Mesenchymal stem cell (in vitro differentiated cells and primary cell): ENCODE measurements around the gene VEGFA.

Experiments used
- DNase-seq: peaks from one replicate; pipeline ENCODE4 v3.0.0-alpha.2; 2013
- H2AFZ ChIP-seq: one replicate; pipeline ENCODE4 v1.6.1; 2013; ENCODE audit warnings: low read depth, mild to moderate bottlenecking, control low read depth, inconsistent platforms, low read length, moderate library complexity
- H2AK5ac ChIP-seq: 2 replicates; pipeline ENCODE4 v1.6.1; 2013; ENCODE audit warnings: low read length, moderate library complexity, mild to moderate bottlenecking, inconsistent platforms; ENCODE audit not compliant: severe bottlenecking
- H2BK120ac ChIP-seq: one replicate; pipeline ENCODE4 v1.6.1; 2013; ENCODE audit warnings: low read depth, mild to moderate bottlenecking, inconsistent platforms, low read length, moderate library complexity
- H2BK12ac ChIP-seq, 2 experiments: one replicate each; pipeline ENCODE4 v1.6.1; 2013; ENCODE audit warnings: inconsistent platforms in 2 of 2, low read length in 2 of 2, mild to moderate bottlenecking in 2 of 2, moderate library complexity in 2 of 2, control low read depth in 1 of 2
- H2BK15ac ChIP-seq: one replicate; pipeline ENCODE4 v1.6.1; 2013; ENCODE audit warnings: mild to moderate bottlenecking, low read depth, inconsistent platforms; ENCODE audit not compliant: poor library complexity, severe bottlenecking
- H2BK5ac ChIP-seq: 2 replicates; pipeline ENCODE4 v1.6.1; 2013; ENCODE audit warnings: low read depth, mild to moderate bottlenecking, low read length, control low read depth, inconsistent platforms; ENCODE audit not compliant: poor library complexity, severe bottlenecking
- H3K14ac ChIP-seq, 2 experiments: one replicate each; pipeline ENCODE4 v1.6.1; 2013; ENCODE audit warnings: inconsistent platforms in 2 of 2, low read length in 2 of 2, control low read depth in 1 of 2, mild to moderate bottlenecking in 1 of 2, moderate library complexity in 1 of 2
- H3K18ac ChIP-seq, 2 experiments: one replicate each; pipeline ENCODE4 v1.6.1; 2013; ENCODE audit warnings: inconsistent platforms in 2 of 2, low read length in 2 of 2, control low read depth in 1 of 2, low read depth in 1 of 2, mild to moderate bottlenecking in 1 of 2
- H3K23ac ChIP-seq, 2 experiments: one replicate each; pipeline ENCODE4 v1.6.1; 2013; ENCODE audit warnings: inconsistent platforms in 2 of 2, low read length in 2 of 2, mild to moderate bottlenecking in 2 of 2, moderate library complexity in 2 of 2, control low read depth in 1 of 2
- H3K27ac ChIP-seq: 2 replicates; pipeline ENCODE4 v1.5.1; 2013; ENCODE audit warnings: mild to moderate bottlenecking, moderate library complexity, low read length, control low read depth, inconsistent platforms; ENCODE audit not compliant: poor library complexity, severe bottlenecking
- H3K27me3 ChIP-seq, 2 experiments: 2 replicates each; pipeline versions ENCODE4 v1.6.1 to v1.7.0; 2013; ENCODE audit warnings: low read length in 2 of 2, mild to moderate bottlenecking in 2 of 2, moderate library complexity in 2 of 2, control low read depth in 1 of 2, inconsistent platforms in 1 of 2; ENCODE audit not compliant: control insufficient read depth in 1 of 2, insufficient read depth in 1 of 2
- H3K36me3 ChIP-seq, 2 experiments: 2 replicates each; pipeline versions ENCODE4 v1.6.1 to v1.7.0; 2013; ENCODE audit warnings: low read length in 2 of 2, control low read depth in 1 of 2, inconsistent platforms in 1 of 2, low read depth in 1 of 2, mild to moderate bottlenecking in 1 of 2; ENCODE audit not compliant: insufficient read depth in 2 of 2, control insufficient read depth in 1 of 2
- H3K4ac ChIP-seq, 2 experiments: one replicate each; pipeline ENCODE4 v1.6.1; 2013; ENCODE audit warnings: inconsistent platforms in 2 of 2, low read length in 2 of 2, mild to moderate bottlenecking in 2 of 2, moderate library complexity in 2 of 2, control low read depth in 1 of 2, low read depth in 1 of 2
- H3K4me1 ChIP-seq: 2 replicates; pipeline ENCODE4 v1.6.1; 2013; ENCODE audit warnings: low read depth, low read length, control low read depth; ENCODE audit not compliant: control insufficient read depth, insufficient read depth
- H3K4me2 ChIP-seq: 2 replicates; pipeline ENCODE4 v1.6.1; 2013; ENCODE audit warnings: low read length, mild to moderate bottlenecking, inconsistent platforms; ENCODE audit not compliant: poor library complexity, severe bottlenecking
- H3K4me3 ChIP-seq, 2 experiments: 2 replicates each; pipeline versions ENCODE4 v1.5.1 to v1.7.0; 2013; ENCODE audit warnings: low read length in 2 of 2, mild to moderate bottlenecking in 2 of 2, control low read depth in 1 of 2, low read depth in 1 of 2; ENCODE audit not compliant: insufficient read depth in 1 of 2
- H3K79me1 ChIP-seq: replicated peaks from 2 replicates; pipeline ENCODE4 v1.6.1; 2013; ENCODE audit warnings: mild to moderate bottlenecking, control low read depth, low read length, inconsistent platforms; ENCODE audit not compliant: poor library complexity, severe bottlenecking
- H3K9ac ChIP-seq: 2 replicates; pipeline ENCODE4 v1.7.0; 2013; ENCODE audit warnings: mild to moderate bottlenecking, low read length, moderate library complexity
- H3K9me3 ChIP-seq: 2 replicates; pipeline ENCODE4 v1.7.0; 2013; ENCODE audit warnings: mild to moderate bottlenecking, low read length; ENCODE audit not compliant: control insufficient read depth
- H4K8ac ChIP-seq: one replicate; pipeline ENCODE4 v1.6.1; 2013; ENCODE audit warnings: inconsistent platforms, mild to moderate bottlenecking, low read length, moderate library complexity
- H4K91ac ChIP-seq: one replicate; pipeline ENCODE4 v1.6.1; 2013; ENCODE audit warnings: mild to moderate bottlenecking, low read length, inconsistent platforms
- WGBS: methylation state at CpG from one replicate; pipeline ENCODE4 v1.1.7; 2013; ENCODE audit warnings: mixed read lengths; 5-methylcytosine and 5-hydroxymethylcytosine counted together

The VEGFA gene

DNA sequence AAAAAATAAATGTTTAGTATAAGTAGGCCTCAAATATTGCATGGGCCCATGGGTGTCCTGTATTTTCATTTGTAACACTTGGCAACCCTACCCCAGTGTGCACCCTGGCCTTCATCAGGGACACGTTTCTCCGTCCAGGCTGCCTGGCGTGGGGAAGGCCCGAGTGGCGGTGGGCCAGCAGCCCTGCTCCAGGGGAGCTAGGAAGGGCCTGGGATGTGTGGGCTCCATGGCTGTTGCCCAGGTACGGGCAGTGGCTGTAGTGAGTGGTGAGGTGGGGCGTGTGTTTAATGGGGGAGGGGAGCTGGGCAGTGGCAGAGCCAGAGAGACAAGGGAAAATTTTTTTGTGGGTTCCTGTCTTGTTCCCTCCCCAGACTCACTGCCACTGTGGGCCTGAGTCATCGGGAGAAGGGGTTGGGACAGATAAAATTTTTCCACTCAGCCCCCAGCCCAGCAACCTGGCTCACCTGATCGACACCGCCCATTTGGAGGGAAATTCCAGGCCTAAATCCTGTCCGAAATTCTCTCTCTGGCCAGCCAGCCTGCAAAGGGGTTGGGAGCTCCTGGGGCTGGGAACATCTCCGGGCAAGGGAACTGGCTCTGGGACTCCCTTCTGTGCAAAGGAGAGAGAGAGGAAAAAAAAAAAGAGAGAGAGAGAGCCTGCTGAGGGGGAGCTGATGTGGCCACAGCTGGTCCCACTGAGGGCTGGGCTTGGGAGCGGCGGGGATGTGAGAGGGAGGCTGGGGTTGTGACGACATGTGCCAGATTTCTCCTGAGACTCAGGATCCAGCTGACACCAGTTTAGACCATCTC is 32.5 kb upstream of the VEGFA start:
- Histone ChIP-seq H3K27ac (no peak overlapping the region), H2AK5ac (no peak overlapping the region), H4K91ac (no peak overlapping the region), H3K18ac (no peak overlapping the region), H3K4me2 (no peak overlapping the region), H4K8ac (no peak overlapping the region), H2AFZ (no peak overlapping the region), H2BK15ac (no peak overlapping the region), H3K4ac (no peak overlapping the region), H3K27me3 (no peaks in the 10 kb centered on the region), H3K14ac (peak overlapping the region in 1 of 2 experiments; percentile 80), H2BK12ac (no peak overlapping the region), H3K79me1 (no peaks in the 10 kb centered on the region), H3K36me3 (no peaks in the 10 kb centered on the region), H3K9me3 (no peaks in the 10 kb centered on the region), H2BK5ac (no peak overlapping the region), H3K4me1 (peaks cover 5% of the 10 kb centered on the region), H3K9ac (peak overlapping the region; percentile 49), H3K23ac (no peak overlapping the region), H3K4me3 (no peak overlapping the region), H2BK120ac (no peak overlapping the region)
- DNase-seq: peak; percentile 47
- WGBS: 83% methylated on average over 13 of the region's 15 CpGs

DNA sequence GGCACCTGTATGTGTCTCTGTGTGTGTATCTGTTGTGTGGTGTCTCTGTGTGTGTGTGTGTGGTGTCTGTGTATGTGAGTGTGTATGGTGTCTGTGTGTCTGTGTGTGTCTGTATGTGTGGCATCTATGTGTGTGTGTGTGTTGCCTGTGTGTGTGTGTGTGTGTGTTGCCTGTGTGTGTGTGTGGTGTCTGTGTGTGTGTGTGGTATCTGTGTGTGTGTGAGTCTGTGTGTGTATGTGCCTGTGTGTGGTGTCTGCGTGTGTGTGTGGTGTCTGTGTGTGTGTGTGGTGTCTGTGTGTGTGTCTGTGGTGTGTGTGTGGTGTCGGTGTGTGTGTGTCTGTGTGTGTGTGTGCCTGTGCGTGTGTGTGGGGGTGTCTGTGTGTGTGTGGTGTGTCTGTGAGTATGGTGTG is 31.7 kb upstream of the VEGFA start:
- H3K4ac ChIP-seq: no peak overlapping the region
- peaks cover 5% of the 10 kb centered on the region for H3K4me1 ChIP-seq
- peak overlapping the region in 1 of 2 experiments; percentile 53 for H3K14ac ChIP-seq
- no peak overlapping the region for H3K27ac ChIP-seq
- WGBS: 67% methylated on average over 3 of the region's 3 CpGs
- no peaks in the 10 kb centered on the region for H3K79me1 ChIP-seq
- no peak overlapping the region for H2AFZ ChIP-seq
- no peaks in the 10 kb centered on the region for H3K27me3 ChIP-seq
- H4K8ac ChIP-seq: no peak overlapping the region
- H4K91ac ChIP-seq: peak overlapping the region; percentile 8
- H3K9ac ChIP-seq: no peak overlapping the region
- H3K9me3 ChIP-seq: no peaks in the 10 kb centered on the region
- DNase-seq: no peak
- no peak overlapping the region for H3K23ac ChIP-seq
- H2BK15ac ChIP-seq: no peak overlapping the region
- H2BK120ac ChIP-seq: no peak overlapping the region
- peak overlapping the region in 1 of 2 experiments; percentile 19 for H2BK12ac ChIP-seq
- H3K18ac ChIP-seq: peak overlapping the region in 1 of 2 experiments; percentile 49
- no peaks in the 10 kb centered on the region for H3K36me3 ChIP-seq
- no peak overlapping the region for H2AK5ac ChIP-seq
- H3K4me2 ChIP-seq: no peak overlapping the region
- H2BK5ac ChIP-seq: no peak overlapping the region
- H3K4me3 ChIP-seq: no peak overlapping the region

DNA sequence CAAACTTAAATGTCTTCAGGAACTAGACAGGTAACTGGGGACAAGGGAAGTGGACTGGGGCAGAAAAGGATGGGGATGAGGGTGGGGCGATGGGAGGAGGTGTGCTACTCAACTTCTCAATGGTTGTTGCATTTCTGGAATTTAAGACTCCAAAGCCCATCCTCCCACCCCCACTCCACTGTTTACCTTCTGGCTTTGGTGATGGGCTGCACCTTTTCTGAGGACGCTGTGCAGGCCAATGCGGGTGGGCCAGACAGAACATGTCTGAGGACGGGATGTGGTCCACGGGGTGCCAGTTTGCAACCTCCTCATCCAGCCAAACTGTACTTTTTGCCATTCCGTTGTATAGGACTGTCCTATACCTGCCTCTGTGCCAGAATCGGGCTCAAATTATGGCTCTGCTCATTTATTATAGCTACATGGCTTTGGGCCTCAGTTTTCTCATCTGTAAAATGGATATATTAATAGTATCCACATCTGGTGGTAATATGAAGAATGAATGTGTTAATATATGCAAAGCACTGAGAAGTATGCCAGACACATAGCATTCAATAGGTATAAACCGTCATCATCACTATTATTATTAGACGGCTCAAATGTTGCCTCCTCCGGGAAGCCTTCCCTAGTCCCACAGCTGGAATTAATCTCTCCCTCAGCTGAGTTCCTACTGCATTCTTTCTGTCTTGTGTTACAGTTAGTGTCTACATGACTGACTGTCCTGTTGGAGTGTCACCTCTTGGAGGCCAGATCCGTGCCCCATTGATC is 31.0 kb upstream of the VEGFA start:
- Histone ChIP-seq H2BK15ac (no peak overlapping the region), H2BK5ac (no peak overlapping the region), H3K14ac (no peak overlapping the region), H3K9me3 (no peaks in the 10 kb centered on the region), H3K36me3 (no peaks in the 10 kb centered on the region), H4K91ac (no peak overlapping the region), H2BK12ac (no peak overlapping the region), H3K4me2 (no peak overlapping the region), H3K23ac (no peak overlapping the region), H2BK120ac (no peak overlapping the region), H3K4me1 (peaks cover 5% of the 10 kb centered on the region), H3K79me1 (no peaks in the 10 kb centered on the region), H3K4me3 (no peak overlapping the region), H3K27me3 (no peaks in the 10 kb centered on the region), H2AFZ (no peak overlapping the region), H3K27ac (no peak overlapping the region), H2AK5ac (no peak overlapping the region), H3K18ac (no peak overlapping the region), H3K4ac (no peak overlapping the region), H3K9ac (no peak overlapping the region), H4K8ac (no peak overlapping the region)
- WGBS: 93% methylated on average over 10 of the region's 11 CpGs
- DNase-seq: no peak

DNA sequence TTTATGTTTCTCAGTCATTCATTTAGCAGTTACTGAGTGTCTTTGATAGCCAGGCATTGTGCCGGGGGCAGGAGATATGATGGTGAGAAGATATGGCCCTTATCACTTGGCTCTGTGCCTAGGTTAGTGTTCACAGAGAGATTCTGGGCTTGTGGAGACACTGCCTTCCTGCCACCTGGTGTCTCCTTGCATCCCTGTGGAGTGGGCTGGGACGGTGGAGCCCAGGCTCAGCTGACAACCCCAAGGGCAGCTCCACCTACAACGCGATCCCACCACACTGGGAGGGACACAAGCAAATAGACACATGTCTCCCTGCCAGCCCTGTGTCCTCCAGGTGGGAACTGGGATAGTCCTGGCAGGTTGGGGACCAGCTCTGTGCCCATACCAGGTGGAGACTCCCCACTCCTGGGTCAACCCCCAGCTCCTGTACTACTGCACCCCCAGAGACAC is 30.3 kb upstream of the VEGFA start:
- Histone ChIP-seq H3K79me1 (no peaks in the 10 kb centered on the region), H3K18ac (no peak overlapping the region), H2BK12ac (no peak overlapping the region), H2BK15ac (no peak overlapping the region), H2BK5ac (no peak overlapping the region), H3K4ac (no peak overlapping the region), H3K27ac (no peak overlapping the region), H3K9ac (no peak overlapping the region), H3K14ac (no peak overlapping the region), H3K27me3 (no peaks in the 10 kb centered on the region), H3K36me3 (no peaks in the 10 kb centered on the region), H2BK120ac (no peak overlapping the region), H3K4me1 (peaks cover 5% of the 10 kb centered on the region), H3K4me3 (no peak overlapping the region), H3K4me2 (no peak overlapping the region), H2AFZ (no peak overlapping the region), H4K91ac (no peak overlapping the region), H3K9me3 (no peaks in the 10 kb centered on the region), H3K23ac (no peak overlapping the region), H2AK5ac (no peak overlapping the region), H4K8ac (no peak overlapping the region)
- WGBS: 82% methylated on average over 4 of the region's 4 CpGs
- DNase-seq: no peak
